GM18858 (cell line): ENCODE measurements around the gene C1orf50.

Experiments used
- ATAC-seq: cut with Tn5 transposase; IDR thresholded peaks from one replicate; pipeline ENCODE4 v1.9.1; 2021; ENCODE audit not compliant: unreplicated experiment

Gene C1orf50

GRCh38 chr1:42758641-42759040, 8.4 kb upstream of the C1orf50 start:
- no peak for ATAC-seq

DNA sequence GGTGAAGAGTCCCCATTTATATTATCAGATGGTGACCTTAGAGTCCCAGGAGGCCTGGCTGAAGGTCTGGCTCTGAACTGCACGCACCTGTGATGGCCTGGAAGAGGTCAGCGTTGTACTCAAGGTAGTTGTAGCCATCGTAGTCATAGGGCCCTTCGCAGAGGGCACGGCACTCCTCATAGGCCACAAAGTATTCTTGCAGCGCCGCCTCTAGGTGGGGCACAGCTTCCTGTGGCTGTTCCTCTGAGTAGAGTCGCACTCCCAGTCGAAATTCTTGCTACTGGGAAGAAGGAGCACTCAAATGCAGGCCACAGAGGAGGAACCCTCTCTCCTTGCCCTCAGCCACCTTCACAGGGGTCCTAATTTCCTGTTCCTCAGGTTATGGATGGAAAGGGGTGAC, 7.9 kb upstream of the C1orf50 start:
- no peak for ATAC-seq

DNA sequence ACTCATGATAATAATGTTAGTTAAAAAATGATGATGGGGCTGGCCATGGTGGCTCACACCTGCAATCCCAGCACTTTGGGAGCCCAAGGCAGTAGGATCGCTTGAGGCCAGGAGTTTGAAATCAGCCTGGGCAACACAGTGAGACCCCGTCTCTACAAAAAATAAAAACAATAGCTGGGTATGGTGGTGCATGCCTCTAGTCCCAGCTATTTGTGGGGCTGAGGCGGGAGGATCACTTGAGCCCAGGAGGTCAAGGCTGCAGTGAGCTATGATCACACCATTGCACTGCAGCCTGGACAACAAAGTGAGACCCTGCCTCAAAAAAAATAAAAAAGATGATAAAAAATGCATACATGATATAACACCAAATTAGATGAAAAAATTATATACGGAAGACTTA, 5.5 kb upstream of the C1orf50 start:
- no peak for ATAC-seq

GRCh38 chr1:42762269-42762668, 4.8 kb upstream of the C1orf50 start:
- ATAC-seq: no peak

- no peak for ATAC-seq
Observed at GRCh38 chr1:42765269-42765668, 1.8 kb upstream of the C1orf50 start.

DNA sequence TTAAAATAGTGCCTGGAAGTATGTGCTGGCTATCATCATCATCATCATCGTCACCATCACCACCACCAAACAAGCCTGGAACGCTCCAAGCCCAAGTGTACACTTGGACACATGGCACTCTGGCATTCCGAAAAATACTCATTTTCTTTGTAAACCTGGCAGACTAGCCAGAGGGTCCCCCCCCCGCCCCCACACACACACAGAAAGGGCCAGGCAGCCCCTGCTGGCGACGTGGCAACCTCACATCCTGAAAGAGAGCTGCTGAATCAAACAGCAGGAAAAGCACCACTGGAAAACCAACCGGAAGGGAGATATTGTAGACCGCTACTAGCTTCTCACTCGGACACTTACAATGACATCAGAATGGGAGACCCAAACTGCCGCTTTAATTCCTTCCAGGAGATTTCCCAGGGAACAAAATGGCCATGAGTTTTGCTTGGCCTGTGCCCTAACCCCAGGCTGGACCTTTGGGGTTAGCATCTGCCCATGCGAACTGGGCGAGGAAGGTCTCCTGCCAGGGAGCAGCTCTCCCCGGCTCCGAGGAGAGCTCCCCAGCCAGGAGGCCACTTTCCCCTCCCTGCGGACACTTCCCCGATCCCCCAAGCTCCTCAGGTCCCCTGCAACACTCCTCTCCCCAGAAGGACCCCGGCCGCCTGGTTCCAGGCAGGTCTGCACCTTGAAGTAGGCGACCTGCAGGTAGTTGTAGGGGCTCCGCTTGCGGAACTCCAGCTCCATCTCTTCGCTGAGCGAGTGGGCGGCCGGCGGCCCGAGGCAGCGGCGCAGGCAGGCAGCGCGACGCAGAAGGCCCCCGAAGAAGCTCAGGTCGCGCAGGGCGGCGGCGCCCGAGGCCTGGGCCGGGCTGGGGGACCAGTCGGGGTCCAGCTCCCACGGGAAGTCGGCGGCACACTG, 963 bp upstream of the C1orf50 start:
- ATAC-seq: peak; percentile 12

- peak; percentile 10 for ATAC-seq
Observed at GRCh38 chr1:42767510-42768000, 506 bp downstream of the C1orf50 start.

DNA sequence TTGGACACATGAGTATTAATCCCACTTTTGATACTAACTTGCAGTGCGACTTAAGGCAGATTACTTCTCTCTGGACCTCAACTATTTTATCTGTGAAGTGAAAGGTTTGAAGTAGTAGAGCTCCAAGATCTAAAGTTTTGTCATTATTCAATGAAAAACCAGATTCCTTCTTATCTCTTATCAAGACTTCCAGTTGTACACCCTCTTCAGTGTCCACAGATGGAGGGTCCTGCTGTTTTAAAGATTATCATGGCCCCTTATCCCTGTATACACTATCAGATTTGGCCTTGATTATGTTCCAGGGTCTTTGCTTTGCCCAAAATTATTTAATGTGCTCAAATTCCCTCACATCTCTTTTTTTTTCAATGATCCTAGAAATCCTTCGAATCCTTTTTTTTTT, 1.1 kb downstream of the C1orf50 start:
- ATAC-seq: no peak

DNA sequence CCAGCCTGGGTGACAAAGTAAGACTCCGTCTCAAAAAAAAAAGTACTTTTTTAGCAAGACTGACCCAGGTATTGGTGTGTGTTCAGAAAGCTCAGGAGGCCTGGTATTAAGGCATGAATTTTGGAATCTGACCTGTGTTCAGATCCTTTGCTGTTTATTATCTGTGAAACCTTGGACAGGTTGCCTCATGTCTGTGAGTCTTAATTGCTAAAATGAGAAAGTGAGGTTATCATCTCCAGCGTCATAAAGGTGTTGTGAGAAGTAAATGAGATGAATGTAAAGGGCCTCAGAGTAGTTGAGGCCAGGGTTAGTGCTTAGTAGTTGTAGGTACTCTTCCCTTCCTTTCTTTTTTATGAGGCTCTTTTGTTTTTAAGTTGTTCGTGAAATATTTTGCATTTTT, 2.8 kb downstream of the C1orf50 start:
- ATAC-seq: no peak

GRCh38 chr1:42773420-42773819, 6.4 kb downstream of the C1orf50 start:
- no peak for ATAC-seq

- no peak for ATAC-seq
Observed at GRCh38 chr1:42774928-42775526, 8.0 kb downstream of the C1orf50 start.

DNA sequence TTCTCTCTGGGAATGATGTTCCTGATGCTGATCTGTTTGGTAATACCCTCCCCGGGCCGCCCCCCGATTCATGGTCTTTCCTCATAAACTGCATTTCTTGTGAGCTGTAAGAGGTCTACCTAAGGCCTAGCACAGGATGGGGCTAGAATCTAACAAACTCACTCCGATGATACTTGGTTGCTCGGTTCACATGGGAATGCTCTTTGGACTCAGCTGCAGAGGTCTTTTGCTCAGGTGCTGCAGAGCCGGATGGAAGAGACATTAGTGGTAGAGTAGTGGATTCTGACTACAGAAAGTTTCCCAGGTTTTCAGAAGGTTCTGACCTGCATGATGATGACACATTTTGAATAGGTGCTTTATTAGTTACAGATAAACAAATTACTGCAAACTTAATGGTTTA, 9.5 kb downstream of the C1orf50 start:
- ATAC-seq: no peak

GRCh38 chr1:42777852-42778251, 10.8 kb downstream of the C1orf50 start:
- ATAC-seq: no peak

DNA sequence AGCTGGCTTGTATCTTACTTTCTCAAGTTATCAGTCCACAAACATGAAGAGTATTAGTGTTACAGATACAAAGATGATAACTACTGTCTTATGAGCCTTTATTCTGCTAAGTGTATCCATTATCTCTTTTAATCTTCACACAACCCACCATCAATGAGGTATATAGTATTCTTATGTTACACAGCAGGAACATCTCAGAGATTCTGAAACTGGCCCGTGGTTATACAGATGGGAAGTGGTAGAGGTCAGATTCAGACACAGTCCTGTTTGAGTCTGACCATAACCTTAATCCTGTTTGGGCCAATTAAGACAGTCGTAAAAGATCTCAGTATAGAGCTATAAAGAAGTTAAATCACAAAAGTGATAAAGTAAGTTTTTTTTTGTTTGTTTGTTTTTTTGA, 12.7 kb downstream of the C1orf50 start:
- no peak for ATAC-seq

- ATAC-seq: no peak
Observed at GRCh38 chr1:42780176-42780575, 13.1 kb downstream of the C1orf50 start.

DNA sequence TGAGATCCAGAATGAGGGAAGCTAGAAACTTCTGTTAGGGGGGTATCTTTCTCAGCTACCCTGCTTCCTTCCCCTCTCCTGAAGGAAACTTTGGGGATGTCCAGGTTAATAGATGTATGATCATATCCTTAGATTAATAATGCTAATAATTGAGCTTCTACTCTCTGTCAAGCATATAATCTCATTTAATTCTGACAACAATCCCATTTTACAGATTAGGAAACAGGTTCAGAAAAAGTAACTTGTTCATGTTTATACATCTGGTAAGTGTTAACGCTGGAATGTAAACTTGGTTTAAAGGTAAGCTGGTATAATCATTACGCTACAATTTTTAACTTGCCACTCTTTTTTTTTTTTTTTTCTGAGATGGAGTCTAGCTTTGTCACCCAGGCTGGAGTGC, 16.0 kb downstream of the C1orf50 start:
- no peak for ATAC-seq

DNA sequence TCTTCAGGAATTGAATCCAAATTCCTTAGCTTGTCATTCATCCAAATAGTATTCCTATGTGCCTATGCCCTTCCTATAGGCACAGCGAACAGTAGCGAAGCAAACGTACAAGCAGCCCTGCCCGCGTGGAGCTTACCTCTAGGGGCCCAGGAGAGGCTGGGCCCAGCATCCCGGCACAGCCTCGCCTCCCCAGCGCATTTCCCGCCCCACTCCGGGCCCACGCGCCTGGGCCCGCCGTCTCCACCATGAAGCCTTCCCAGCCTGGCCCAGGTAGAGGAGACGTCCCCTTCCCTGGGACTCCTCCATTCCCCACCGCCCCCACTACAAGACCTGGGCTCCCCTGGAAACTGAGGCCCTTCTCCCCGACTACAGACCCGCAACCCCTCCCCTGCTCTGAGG, 17.5 kb downstream of the C1orf50 start:
- ATAC-seq: no peak

DNA sequence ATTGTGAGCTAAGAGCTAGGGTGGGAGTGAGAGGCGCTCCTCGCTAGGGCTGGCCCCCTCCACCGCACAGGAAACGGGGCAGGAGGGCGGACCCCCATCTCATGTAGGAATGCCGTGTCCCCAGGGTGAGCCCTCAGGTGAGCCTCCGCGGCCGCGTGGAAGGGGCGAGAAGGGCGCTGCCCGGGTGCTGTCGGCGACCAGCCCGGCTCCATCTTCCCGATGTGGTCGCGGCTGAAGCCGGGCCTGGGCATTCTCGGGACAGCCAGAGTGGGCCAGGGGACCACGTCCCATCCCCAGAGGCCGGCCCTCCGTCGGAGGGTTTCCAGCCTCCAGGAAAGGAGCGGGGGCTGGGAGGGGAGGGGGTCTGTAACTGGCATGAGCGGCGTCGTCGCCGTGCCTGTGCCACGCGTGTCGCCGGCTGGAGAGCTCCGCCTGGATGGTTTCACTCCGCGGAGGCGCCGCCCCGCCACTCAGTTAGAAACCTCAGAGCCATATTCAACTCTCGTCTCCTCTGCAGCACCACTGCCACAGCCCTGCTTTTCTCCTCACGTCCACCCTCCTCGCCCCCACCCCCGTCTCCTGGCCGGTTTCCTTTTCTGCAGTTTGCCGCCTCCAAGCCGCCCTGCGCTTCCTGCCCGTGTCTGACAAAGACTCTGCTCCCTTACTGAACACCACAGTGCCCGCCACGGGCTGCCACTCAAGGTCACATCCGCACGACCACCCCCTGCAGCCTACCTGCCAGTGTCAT, 18.1 kb downstream of the C1orf50 start, which contains the start of gene TMEM269:
TSS of gene TMEM269 (plus strand) at position 46 of the 748 bp plus-strand sequence. CDS start 4,903 bp downstream, outside the sequence.
- ATAC-seq: no peak

DNA sequence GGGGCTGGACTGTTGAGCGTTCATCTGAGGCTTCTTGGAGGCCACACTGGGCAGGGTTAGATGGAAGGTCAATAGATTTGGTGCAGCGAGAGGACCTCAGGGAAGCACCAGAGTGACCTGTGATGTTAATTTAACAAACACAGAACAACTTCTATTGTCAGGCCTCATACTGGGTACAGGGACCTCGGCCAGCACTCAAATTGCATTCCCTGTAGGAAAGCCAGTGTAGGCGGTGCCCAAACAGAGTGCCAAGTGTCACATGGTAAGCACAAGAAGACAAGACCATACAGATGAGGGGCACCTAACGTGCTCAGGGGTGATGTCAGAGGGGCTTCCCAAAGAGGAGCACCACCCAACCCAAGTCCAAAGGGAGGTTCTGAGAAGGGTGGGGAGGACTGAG, 19.0 kb downstream of the C1orf50 start:
- no peak for ATAC-seq

GRCh38 chr1:42788021-42788420, 21.0 kb downstream of the C1orf50 start:
- ATAC-seq: no peak

DNA sequence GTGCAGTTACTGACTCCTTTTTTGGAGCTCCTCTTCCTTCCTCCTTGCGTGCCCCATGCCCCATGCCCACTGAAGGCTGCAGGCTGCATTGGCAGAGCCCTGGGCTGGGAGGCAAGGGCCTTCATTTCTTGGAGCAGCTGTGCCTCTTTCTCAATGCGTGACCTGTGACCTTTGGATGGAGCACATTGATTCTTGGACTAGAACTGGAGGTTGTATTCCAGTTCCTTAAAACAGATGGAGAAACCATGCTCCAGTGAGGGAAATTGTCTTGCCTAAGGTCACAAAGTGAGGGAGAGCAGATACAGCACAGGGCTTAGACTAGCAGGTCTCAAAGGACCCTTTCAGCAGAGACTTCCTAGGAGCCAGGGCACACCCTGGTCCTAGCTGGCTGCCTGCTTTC, 26.8 kb downstream of the C1orf50 start:
- ATAC-seq: no peak

DNA sequence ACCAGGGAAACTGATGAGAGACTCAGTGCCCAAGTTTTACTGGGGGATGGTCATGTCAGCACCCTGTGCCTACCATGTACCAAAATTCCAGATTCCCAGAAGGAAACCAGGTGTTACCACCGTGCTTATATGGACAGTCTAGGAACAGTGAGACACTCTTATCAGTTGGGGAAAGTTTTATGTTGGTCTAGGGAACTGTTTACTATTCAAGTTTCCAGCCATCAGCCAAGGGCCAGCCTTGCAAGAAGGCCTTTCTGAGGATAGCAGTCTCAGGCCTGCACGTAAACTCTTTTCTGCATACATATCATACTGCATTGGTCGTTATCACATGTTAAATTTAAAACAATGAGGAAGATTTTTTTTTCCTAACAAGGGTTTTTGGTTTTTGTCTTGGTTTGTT, 30.4 kb downstream of the C1orf50 start:
- no peak for ATAC-seq
